ENCODE measurements around the gene TGFBR2. TPM values are rescaled to one million over a fixed set of nuclear protein-coding genes. Genes with fewer than 3 reads are reported as not detected.
A peak's percentile ranks its signal among the peaks of the same experiment; 100 is the strongest.

Gene TGFBR2
- total and polyA plus RNA-seq, 2 of the 13 experiments (the other 11 are each of a cell fraction or from before 2014, with no cell fraction given): 82.2 to 187 TPM

DNA sequence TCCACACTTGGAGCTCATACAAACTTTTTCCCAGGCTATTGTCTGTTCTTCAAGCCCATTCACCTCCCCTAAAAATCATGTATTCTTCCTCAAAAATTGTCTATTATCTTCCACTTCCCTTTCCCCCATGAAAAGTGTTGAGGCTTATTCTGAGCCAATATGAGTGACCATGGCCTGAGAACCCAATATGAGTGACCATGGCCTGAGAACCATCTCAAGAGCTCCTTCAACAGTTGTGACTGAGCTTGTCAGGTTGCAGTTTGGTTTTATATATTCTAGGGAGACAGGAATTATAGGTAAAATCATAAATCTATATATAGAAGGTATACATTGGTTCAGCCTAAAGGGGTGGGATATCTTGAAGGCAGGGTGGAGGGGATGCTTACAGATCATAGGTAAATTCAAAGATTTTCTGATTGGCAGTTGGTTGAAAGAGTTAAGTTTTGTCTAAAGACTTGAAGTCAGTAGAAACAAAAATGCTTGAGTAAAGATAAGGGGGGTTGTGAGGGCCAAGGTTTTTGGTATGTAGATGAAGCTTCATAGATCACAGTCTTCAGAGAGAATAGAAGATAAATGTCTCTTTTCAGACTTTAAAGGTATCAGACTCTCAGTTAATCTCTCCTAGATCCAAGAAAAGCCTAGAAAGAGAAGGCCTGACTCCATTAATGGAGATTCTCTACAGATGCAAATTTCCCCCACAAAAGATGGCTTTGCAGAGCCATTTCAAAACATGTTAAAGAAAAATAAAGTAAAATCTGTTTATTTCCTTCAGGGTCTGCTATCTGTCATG, 95.8 kb downstream of the TGFBR2 start:
- no peak for FAIRE-seq
- no peak for TF ChIP-seq ZKSCAN5 (CRISPR knock-in tag; IDR thresholded peaks at IDR 0.05)
- TF ChIP-seq POLR2G (IDR thresholded peaks at IDR 0.05; ENCODE audit: low read depth, low read length): peak; percentile 54
- TF ChIP-seq POLR2AphosphoS5 (IDR thresholded peaks at IDR 0.05; ENCODE audit: low read depth, low read length): peak; percentile 26; the same call in 1 of the 2 replicates
- no peak for TF ChIP-seq POGK (CRISPR knock-in tag; conservative IDR thresholded peaks at IDR 0.05)
- no peak for TF ChIP-seq ZNF546 (CRISPR knock-in tag; conservative IDR thresholded peaks at IDR 0.05)
- TF ChIP-seq RBM22 (optimal IDR thresholded peaks at IDR 0.05; ENCODE audit: low read length): peak; percentile 95
- peak; percentile 15 for TF ChIP-seq AGO2 (optimal IDR thresholded peaks at IDR 0.05; ENCODE audit: low read depth, low read length)

More for the DNA sequence above, 95.8 kb downstream of the TGFBR2 start:
- H4K20me1 ChIP-seq (ENCODE audit: insufficient read depth, low read length): no peaks in the 10 kb centered on the region
- H3K4me1 ChIP-seq (ENCODE audit: insufficient read depth, low read length): no peaks in the 10 kb centered on the region
- no peak overlapping the region for H3K9ac ChIP-seq (ENCODE audit: insufficient read depth, low read depth, low read length)
- no peak overlapping the region for H3K4me3 ChIP-seq (replicated peaks in 1 of 3; ENCODE audit: insufficient read depth in 1 of 3, low read depth in 2 of 3, low read length in 3 of 3)
- no peaks in the 10 kb centered on the region for H3K79me2 ChIP-seq (ENCODE audit: insufficient read depth, low read length)
- no peaks in the 10 kb centered on the region for H3K36me3 ChIP-seq (replicated peaks in 1 of 2; ENCODE audit: control insufficient read depth in 1 of 2, insufficient read depth in 2 of 2, low read length in 2 of 2)
- no peaks in the 10 kb centered on the region for H3K27me3 ChIP-seq (ENCODE audit: control insufficient read depth in 1 of 2, insufficient read depth in 2 of 2, low read length in 2 of 2)
- peaks cover 5% of the 10 kb centered on the region; the same call in 1 of the 2 replicates for H3K9me3 ChIP-seq (ENCODE audit: low read length)
- no peak overlapping the region for H2AFZ ChIP-seq (ENCODE audit: low read length)
- H3K4me2 ChIP-seq (ENCODE audit: low read depth, low read length): no peak overlapping the region
- ChIA-PET POLR2A (no interaction called here), CTCF (ENCODE audit: low intra/inter-chr PET ratio, low total read pairs) (no interaction called here)
- peak; percentile 3; the same call in 2 of the 3 replicates for ATAC-seq
- H3K27ac ChIP-seq (ENCODE audit: extremely low read length, insufficient read depth, low read length): no peak overlapping the region
- in situ Hi-C loops (cut with HindIII; ENCODE audit: extremely low pct_ligation_motif_present, low pct_unique_long_range_greater_than_20kb) (no loop called here), intact Hi-C loops (cut with micrococcal nuclease; ENCODE audit: unreplicated experiment) (loop anchor here (2.0 kb wide), 1 partner anchor 47 kb away; no protein-coding TSS in a partner anchor)
- DNase-seq (ENCODE audit: low spot score): no peak
- no TSS peak for BruUV-seq (replicated peaks)

All from HepG2 (cell line).